SK-N-SH (cell line): ENCODE measurements around the gene BCAS3. TPM values are rescaled to one million over a fixed set of nuclear protein-coding genes. Genes with fewer than 3 reads are reported as not detected.

ENCODE experiments used
- CTCF ChIA-PET: fragments of 300-600, 350-600 bp; formaldehyde crosslinking; extraction: SDS; loops from one replicate; lab custom pipeline; 2021; lab: Yijun Ruan, JAX
- POLR2A ChIA-PET: fragments of 350-600 bp; sonication (Branson Sonifier 250); formaldehyde crosslinking; extraction: SDS; loops from one replicate; lab custom pipeline; 2020; ENCODE audit warnings: antibody characterized with exemption, inconsistent platforms; lab: Yijun Ruan, JAX
- DNase-seq: peaks from one replicate; pipeline ENCODE4 v3.0.0; 2012
- H2AFZ ChIP-seq: fragments of 200-600 bp; sonication (generic); 2 replicates; pipeline ENCODE4 v1.8.1; 2016; ENCODE audit warnings: antibody characterized with exemption, mild to moderate bottlenecking, low read depth
- H3F3A ChIP-seq: fragments of 200-600 bp; sonication (generic); replicated peaks from 2 replicates; pipeline ENCODE3; 2016; ENCODE audit warnings: antibody characterized with exemption, mild to moderate bottlenecking; ENCODE audit not compliant: insufficient read depth
- H3K27ac ChIP-seq, 2 experiments: fragments of 200-500 bp in 1 of 2; fragments of 200-600 bp in 1 of 2; sonication (Bioruptor generic) in 1 of 2; sonication (generic), shearing (Covaris generic) in 1 of 2; 2 replicates each; pipeline versions ENCODE4 v1.5.1 to v1.6.1; 2014 to 2016; ENCODE audit warnings: low read depth in 2 of 2, inconsistent platforms in 1 of 2, low read length in 1 of 2, mild to moderate bottlenecking in 1 of 2, mixed read lengths in 1 of 2
- H3K27me3 ChIP-seq: fragments of 200-600 bp; sonication (generic), shearing (Covaris generic); 2 replicates; pipeline ENCODE4 v1.6.1; 2016; ENCODE audit warnings: mixed run types; ENCODE audit not compliant: insufficient read depth
- H3K36me3 ChIP-seq, 2 experiments: fragments of 200-500 bp in 1 of 2; fragments of 200-600 bp in 1 of 2; sonication (Bioruptor generic) in 1 of 2; sonication (generic) in 1 of 2; replicated peaks in 1 of 2; 2 replicates each; pipeline versions ENCODE3 to v1.5.1; 2014 to 2016; ENCODE audit warnings: low read length in 1 of 2, mild to moderate bottlenecking in 1 of 2; ENCODE audit not compliant: insufficient read depth in 2 of 2, control insufficient read depth in 1 of 2
- H3K4me1 ChIP-seq, 2 experiments: fragments of 200-500 bp in 1 of 2; fragments of 200-600 bp in 1 of 2; sonication (Bioruptor generic) in 1 of 2; sonication (generic), shearing (Covaris generic) in 1 of 2; 2 replicates each; pipeline versions ENCODE4 v1.5.1 to v1.6.1; 2014 to 2016; ENCODE audit warnings: low read depth in 1 of 2, low read length in 1 of 2, mixed run types in 1 of 2; ENCODE audit not compliant: insufficient read depth in 2 of 2, control insufficient read depth in 1 of 2
- H3K4me2 ChIP-seq: fragments of 200-600 bp; sonication (generic), shearing (Covaris generic); 2 replicates; pipeline ENCODE4 v1.6.1; 2017; ENCODE audit warnings: mixed run types
- H3K4me3 ChIP-seq, 2 experiments: fragments of 200-500 bp in 1 of 2; fragments of 200-600 bp in 1 of 2; sonication (Bioruptor generic) in 1 of 2; sonication (generic), shearing (Covaris generic) in 1 of 2; 2 replicates each; pipeline versions ENCODE4 v1.5.1 to v1.8.1; 2014 to 2016; ENCODE audit warnings: low read depth in 2 of 2, inconsistent platforms in 1 of 2, low read length in 1 of 2, mild to moderate bottlenecking in 1 of 2, mixed read lengths in 1 of 2, moderate library complexity in 1 of 2
- H3K79me2 ChIP-seq: fragments of 200-600 bp; sonication (generic); 2 replicates; pipeline ENCODE4 v1.8.1; 2017; ENCODE audit warnings: mild to moderate bottlenecking; ENCODE audit not compliant: insufficient read depth
- H3K9ac ChIP-seq: fragments of 200-600 bp; sonication (generic); 2 replicates; pipeline ENCODE4 v1.6.1; 2017; ENCODE audit warnings: mixed run types
- H3K9me2 ChIP-seq: fragments of 200-600 bp; sonication (generic); 2 replicates; pipeline ENCODE4 v1.6.1; 2017; ENCODE audit warnings: mixed run types
- H3K9me3 ChIP-seq: fragments of 200-600 bp; sonication (generic); 2 replicates; pipeline ENCODE4 v1.6.1; 2017; ENCODE audit warnings: mixed run types, mild to moderate bottlenecking, moderate library complexity
- H4K20me1 ChIP-seq: fragments of 200-600 bp; sonication (generic); 2 replicates; pipeline ENCODE4 v1.6.1; 2017; ENCODE audit warnings: mild to moderate bottlenecking, mixed run types; ENCODE audit not compliant: insufficient read depth
- EP300 ChIP-seq, 2 experiments: IDR thresholded peaks; 2 replicates each; pipeline versions ENCODE4 v1.4.0 to v1.6.1; 2012; ENCODE audit warnings: borderline replicate concordance in 1 of 2, low read depth in 1 of 2, low read length in 1 of 2
- EZH2phosphoT487 ChIP-seq: fragments of 200-600 bp; sonication (generic); IDR thresholded peaks from 2 replicates; pipeline ENCODE4 v1.6.1; 2017; ENCODE audit warnings: low read depth, mixed run types, mild to moderate bottlenecking, antibody characterized with exemption, moderate library complexity, borderline replicate concordance
- FOSL2 ChIP-seq: IDR thresholded peaks from 2 replicates; pipeline ENCODE4 v1.4.0; 2012; ENCODE audit warnings: low read depth, mild to moderate bottlenecking, moderate library complexity, borderline replicate concordance
- FOXM1 ChIP-seq: IDR thresholded peaks from 2 replicates; pipeline ENCODE4 v1.4.0; 2012; ENCODE audit warnings: low read depth, mild to moderate bottlenecking
- GATA2 ChIP-seq: sonication (generic); formaldehyde crosslinking; IDR thresholded peaks from 2 replicates; pipeline ENCODE4 v1.5.0; 2020; ENCODE audit warnings: mild to moderate bottlenecking, missing genetic modification reagents
- RAD21 ChIP-seq: IDR thresholded peaks from 2 replicates; pipeline ENCODE4 v1.6.1; 2012; ENCODE audit warnings: mild to moderate bottlenecking, low read length
- RCOR1 ChIP-seq: fragments of 150-350 bp; IDR thresholded peaks from 2 replicates; pipeline ENCODE4 v1.6.1; 2017; ENCODE audit warnings: antibody characterized with exemption, low read length
- REST ChIP-seq: IDR thresholded peaks from 2 replicates; pipeline ENCODE4 v1.6.1; 2012; ENCODE audit warnings: mild to moderate bottlenecking, low read depth, low read length, moderate library complexity
- RXRA ChIP-seq: IDR thresholded peaks from 2 replicates; pipeline ENCODE4 v1.4.0; 2012; ENCODE audit warnings: low read depth, mild to moderate bottlenecking, borderline replicate concordance
- SIN3A ChIP-seq: IDR thresholded peaks from 2 replicates; pipeline ENCODE4 v1.6.1; 2012; ENCODE audit warnings: low read depth, mild to moderate bottlenecking, low read length, moderate library complexity, borderline replicate concordance
- TCF12 ChIP-seq: IDR thresholded peaks from 2 replicates; pipeline ENCODE4 v1.4.0; 2012
- TEAD4 ChIP-seq: IDR thresholded peaks from 2 replicates; pipeline ENCODE4 v1.4.0; 2012; ENCODE audit warnings: mild to moderate bottlenecking, borderline replicate concordance; ENCODE audit not compliant: insufficient read depth
- USF1 ChIP-seq: IDR thresholded peaks from 2 replicates; pipeline ENCODE4 v1.4.0; 2012; ENCODE audit warnings: low read depth, borderline replicate concordance
- WGBS: methylation state at CpG from one replicate; pipeline ENCODE4 v1.1.6; 2017; ENCODE audit warnings: low lambda C conversion rate; 5-methylcytosine and 5-hydroxymethylcytosine counted together
- polyA plus RNA-seq, 3 experiments: library from polyadenylated mRNA; depleted of rRNA; stranded (reverse); fragments of >200 nt; gene quantifications; 2 replicates each; pipeline ENCODE4 v1.2.3, GENCODE V29; 2012
- TF ChIP-seq, protein P1 (sequence below): fragments of 150-350 bp; IDR thresholded peaks from 2 replicates; pipeline ENCODE4 v1.6.1; 2017; ENCODE audit warnings: antibody characterized with exemption, low read length, low read depth, borderline replicate concordance
- TF ChIP-seq, protein P2 (sequence below): IDR thresholded peaks from 2 replicates; pipeline ENCODE4; 2012
- TF ChIP-seq, protein P3 (sequence below): IDR thresholded peaks from 2 replicates; pipeline ENCODE4 v1.4.0; 2012; ENCODE audit warnings: low read depth
- TF ChIP-seq, protein P4 (sequence below): fragments of 150-350 bp; IDR thresholded peaks from 2 replicates; pipeline ENCODE4 v1.6.1; 2016; ENCODE audit warnings: mild to moderate bottlenecking, low read depth, low read length

Gene BCAS3
- polyA plus RNA-seq, 1 of the 3 experiments (the other 2 are of a cell fraction): 5.9 TPM

DNA sequence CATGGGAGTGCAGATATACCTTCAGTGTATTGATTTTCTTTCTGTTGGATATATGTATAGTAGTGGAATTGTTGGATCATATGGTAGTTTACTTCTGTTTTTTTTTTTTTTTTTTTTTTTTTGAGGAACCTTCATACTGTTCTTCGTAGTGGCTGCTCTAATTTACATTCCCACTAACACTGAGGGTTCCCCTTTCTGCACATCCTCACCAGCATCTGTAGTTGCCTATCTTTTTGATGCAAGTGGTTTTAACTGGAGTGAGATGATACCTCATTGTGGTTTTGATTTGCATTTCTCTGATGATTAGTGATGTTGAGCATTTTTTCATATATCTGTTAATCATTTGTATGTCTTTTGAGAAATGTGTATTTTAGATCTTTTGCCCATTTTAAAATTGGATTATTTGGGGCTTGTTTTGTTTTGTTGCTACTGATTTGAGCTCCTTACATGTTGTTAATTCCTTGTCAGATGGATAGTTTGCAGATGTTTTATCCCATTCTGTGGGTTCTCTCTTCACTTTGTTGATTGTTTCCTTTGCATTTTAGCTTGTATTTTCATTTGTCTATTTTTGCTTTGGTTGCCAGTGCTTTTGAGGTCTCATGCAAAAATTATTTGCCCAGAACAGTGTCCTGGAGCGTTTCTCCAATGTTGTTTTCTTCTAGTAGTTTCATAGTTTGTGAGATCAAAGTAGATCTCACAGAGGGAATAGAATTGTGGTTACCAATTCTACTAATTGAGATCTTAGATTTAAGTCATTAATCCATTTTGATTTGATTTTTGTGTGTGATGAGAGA is 25.0 kb upstream of the BCAS3 start (continued):
- TF ChIP-seq, protein P1, sequence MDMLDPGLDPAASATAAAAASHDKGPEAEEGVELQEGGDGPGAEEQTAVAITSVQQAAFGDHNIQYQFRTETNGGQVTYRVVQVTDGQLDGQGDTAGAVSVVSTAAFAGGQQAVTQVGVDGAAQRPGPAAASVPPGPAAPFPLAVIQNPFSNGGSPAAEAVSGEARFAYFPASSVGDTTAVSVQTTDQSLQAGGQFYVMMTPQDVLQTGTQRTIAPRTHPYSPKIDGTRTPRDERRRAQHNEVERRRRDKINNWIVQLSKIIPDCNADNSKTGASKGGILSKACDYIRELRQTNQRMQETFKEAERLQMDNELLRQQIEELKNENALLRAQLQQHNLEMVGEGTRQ: no peak
- TF ChIP-seq FOSL2 (no peak), USF1 (no peak), SIN3A (no peak), TEAD4 (no peak), RCOR1 (no peak), FOXM1 (no peak), REST (no peak), TCF12 (no peak), GATA2 (no peak), EZH2phosphoT487 (no peak)
- TF ChIP-seq, protein P2, sequence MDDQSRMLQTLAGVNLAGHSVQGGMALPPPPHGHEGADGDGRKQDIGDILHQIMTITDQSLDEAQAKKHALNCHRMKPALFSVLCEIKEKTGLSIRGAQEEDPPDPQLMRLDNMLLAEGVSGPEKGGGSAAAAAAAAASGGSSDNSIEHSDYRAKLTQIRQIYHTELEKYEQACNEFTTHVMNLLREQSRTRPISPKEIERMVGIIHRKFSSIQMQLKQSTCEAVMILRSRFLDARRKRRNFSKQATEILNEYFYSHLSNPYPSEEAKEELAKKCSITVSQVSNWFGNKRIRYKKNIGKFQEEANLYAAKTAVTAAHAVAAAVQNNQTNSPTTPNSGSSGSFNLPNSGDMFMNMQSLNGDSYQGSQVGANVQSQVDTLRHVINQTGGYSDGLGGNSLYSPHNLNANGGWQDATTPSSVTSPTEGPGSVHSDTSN: no peak
- TF ChIP-seq, protein P3, sequence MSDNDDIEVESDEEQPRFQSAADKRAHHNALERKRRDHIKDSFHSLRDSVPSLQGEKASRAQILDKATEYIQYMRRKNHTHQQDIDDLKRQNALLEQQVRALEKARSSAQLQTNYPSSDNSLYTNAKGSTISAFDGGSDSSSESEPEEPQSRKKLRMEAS: no peak
- TF ChIP-seq, all 33 proteins: peak for 0

DNA sequence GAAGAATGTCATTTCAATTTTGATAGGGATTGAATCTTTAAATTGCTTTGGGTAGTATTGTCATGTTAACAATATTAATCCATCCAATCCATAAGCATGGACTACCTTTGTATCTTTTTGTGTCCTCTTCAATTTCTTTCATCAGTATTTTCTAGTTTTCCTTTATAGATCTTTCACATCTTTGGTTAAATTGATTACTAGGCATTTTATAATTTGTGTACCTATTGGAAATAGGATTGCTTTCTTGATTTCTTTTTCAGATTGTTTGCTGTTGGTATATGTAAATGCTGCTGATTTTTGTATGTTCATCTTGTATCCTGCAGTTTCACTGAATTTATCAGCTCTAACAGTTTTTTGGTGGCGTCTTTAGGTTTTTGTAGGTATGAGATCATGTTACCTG is 24.1 kb upstream of the BCAS3 start:
- WGBS: 100% methylated on average over 1 of the region's 1 CpG
- Histone ChIP-seq H3K4me2 (no peak overlapping the region), H3K9ac (no peak overlapping the region), H3F3A (no peaks in the 10 kb centered on the region), H3K79me2 (peaks cover 69% of the 10 kb centered on the region), H3K9me3 (no peaks in the 10 kb centered on the region), H2AFZ (no peak overlapping the region), H3K9me2 (no peaks in the 10 kb centered on the region), H3K4me3 (no peak overlapping the region), H3K4me1 (no peaks in the 10 kb centered on the region; a peak in 2 of 4 replicates), H3K27ac (no peak overlapping the region), H3K27me3 (no peaks in the 10 kb centered on the region), H3K36me3 (peaks cover 17 to 42% of the 10 kb centered on the region in 2 experiments), H4K20me1 (peaks cover 14% of the 10 kb centered on the region; the same call in 1 of the 2 replicates)
- no peak for DNase-seq
- ChIA-PET POLR2A (no interaction called here), CTCF (interaction anchor here (2.9 kb wide), 1 partner anchor 14 kb away, joined by 24 read pairs; no protein-coding TSS in a partner anchor)
- TF ChIP-seq, protein P4, sequence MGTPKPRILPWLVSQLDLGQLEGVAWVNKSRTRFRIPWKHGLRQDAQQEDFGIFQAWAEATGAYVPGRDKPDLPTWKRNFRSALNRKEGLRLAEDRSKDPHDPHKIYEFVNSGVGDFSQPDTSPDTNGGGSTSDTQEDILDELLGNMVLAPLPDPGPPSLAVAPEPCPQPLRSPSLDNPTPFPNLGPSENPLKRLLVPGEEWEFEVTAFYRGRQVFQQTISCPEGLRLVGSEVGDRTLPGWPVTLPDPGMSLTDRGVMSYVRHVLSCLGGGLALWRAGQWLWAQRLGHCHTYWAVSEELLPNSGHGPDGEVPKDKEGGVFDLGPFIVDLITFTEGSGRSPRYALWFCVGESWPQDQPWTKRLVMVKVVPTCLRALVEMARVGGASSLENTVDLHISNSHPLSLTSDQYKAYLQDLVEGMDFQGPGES: no peak
- TF ChIP-seq USF1 (no peak), RXRA (no peak), TEAD4 (no peak), FOSL2 (no peak), RCOR1 (no peak), RAD21 (no peak), GATA2 (no peak), EP300 (IDR thresholded peaks at IDR 0.05; ENCODE audit: borderline replicate concordance in 1 of 2, low read depth in 1 of 2, low read length in 1 of 2) (no peak)
- TF ChIP-seq, protein P3: no peak
- TF ChIP-seq, protein P1: no peak
